Osteoblast (primary cell): ENCODE data around the gene NKX2-2. TPM values are rescaled to one million over a fixed set of nuclear protein-coding genes. Genes with fewer than 3 reads are reported as not detected.

Source experiments
- DNase-seq: peaks from one replicate; pipeline ENCODE4 v3.0.0; 2011; ENCODE audit warnings: low spot score, mixed read lengths; ENCODE audit not compliant: insufficient read length; ENCODE audit errors: missing footprints
- H2AFZ ChIP-seq: 2 replicates; pipeline ENCODE4 v1.6.0; 2011; ENCODE audit warnings: mild to moderate bottlenecking, low read length
- H3K27ac ChIP-seq: 2 replicates; pipeline ENCODE4 v1.5.1; 2011; ENCODE audit warnings: mild to moderate bottlenecking, low read depth, low read length, moderate library complexity
- H3K27me3 ChIP-seq: 2 replicates; pipeline ENCODE4 v1.6.0; 2012; ENCODE audit warnings: mild to moderate bottlenecking, control low read depth, inconsistent platforms, low read length, moderate library complexity; ENCODE audit not compliant: insufficient read depth
- H3K36me3 ChIP-seq: 2 replicates; pipeline ENCODE4 v1.5.1; 2011; ENCODE audit warnings: mild to moderate bottlenecking, low read length, control low read depth, moderate library complexity; ENCODE audit not compliant: insufficient read depth
- H3K4me1 ChIP-seq: 2 replicates; pipeline ENCODE4 v1.5.1; 2011; ENCODE audit warnings: mild to moderate bottlenecking, low read length, control low read depth, moderate library complexity; ENCODE audit not compliant: insufficient read depth
- H3K4me2 ChIP-seq: 2 replicates; pipeline ENCODE4 v1.6.0; 2011; ENCODE audit warnings: mild to moderate bottlenecking, low read length; ENCODE audit not compliant: insufficient read depth
- H3K4me3 ChIP-seq: fragments of 200-600 bp; sonication (generic); 3 replicates; pipeline ENCODE4 v1.5.1; 2012; ENCODE audit warnings: mild to moderate bottlenecking, low read length, inconsistent platforms; ENCODE audit not compliant: insufficient read depth
- H3K79me2 ChIP-seq: 2 replicates; pipeline ENCODE4 v1.6.0; 2012; ENCODE audit warnings: mild to moderate bottlenecking, low read length, control low read depth, inconsistent platforms; ENCODE audit not compliant: insufficient read depth
- H3K9me3 ChIP-seq: 2 replicates; pipeline ENCODE4 v1.5.1; 2011; ENCODE audit warnings: low read depth, low read length, control low read depth
- H4K20me1 ChIP-seq: 2 replicates; pipeline ENCODE4 v1.6.0; 2012; ENCODE audit warnings: mild to moderate bottlenecking, low read length, control low read depth; ENCODE audit not compliant: insufficient read depth
- CTCF ChIP-seq: IDR thresholded peaks from 2 replicates; pipeline ENCODE4 v1.5.1; 2011; ENCODE audit warnings: mild to moderate bottlenecking, low read depth, low read length, moderate library complexity; ENCODE audit errors: extremely low read depth
- total RNA-seq: library from RNA; depleted of rRNA; stranded (reverse); fragments of >200 nt; gene quantifications from 2 replicates; pipeline ENCODE4 v1.2.3, GENCODE V29; 2012

The NKX2-2 gene
- total RNA-seq, 1 donor, result under 0.01 TPM

- H3K4me2 ChIP-seq, result no peak overlapping the region
- no peaks in the 10 kb centered on the region for H4K20me1 ChIP-seq
- no peaks in the 10 kb centered on the region for H3K9me3 ChIP-seq
- H3K79me2 ChIP-seq, result no peaks in the 10 kb centered on the region
- peaks cover 3% of the 10 kb centered on the region for H3K27me3 ChIP-seq
- H3K4me3 ChIP-seq, result no peak overlapping the region
- TF ChIP-seq CTCF, result no peak
- no peaks in the 10 kb centered on the region for H3K36me3 ChIP-seq
- DNase-seq, result no peak
- H3K27ac ChIP-seq, result no peak overlapping the region
- no peaks in the 10 kb centered on the region for H3K4me1 ChIP-seq
- H2AFZ ChIP-seq, result no peak overlapping the region
Observed at GRCh38 chr20:21465799-21466198, 48.1 kb downstream of the NKX2-2 start.

GRCh38 chr20:21464916-21465315 lies 48.9 kb downstream of the NKX2-2 start:
- no peak for TF ChIP-seq CTCF
- H4K20me1 ChIP-seq, result no peaks in the 10 kb centered on the region
- no peak overlapping the region for H3K4me3 ChIP-seq
- H3K79me2 ChIP-seq, result no peaks in the 10 kb centered on the region
- no peaks in the 10 kb centered on the region for H3K4me1 ChIP-seq
- no peak overlapping the region for H3K4me2 ChIP-seq
- no peaks in the 10 kb centered on the region for H3K36me3 ChIP-seq
- H2AFZ ChIP-seq, result no peak overlapping the region
- H3K27me3 ChIP-seq, result peaks cover 2% of the 10 kb centered on the region
- H3K9me3 ChIP-seq, result no peaks in the 10 kb centered on the region
- H3K27ac ChIP-seq, result no peak overlapping the region
- DNase-seq, result no peak

Other genes with a start within 250 kb of the NKX2-2 start
- gene XRN2, start 210.7 kb downstream of the NKX2-2 start, total RNA-seq, result 124 and 125 TPM in 2 replicates
- gene NKX2-4, start 116.5 kb downstream of the NKX2-2 start, total RNA-seq, result not detected in 2 replicates
- gene PAX1, start 191.6 kb upstream of the NKX2-2 start, total RNA-seq, result under 0.01 TPM in 1 of 2 replicates, not detected in the other